Measurements from ENCODE around the gene SDK1.

Gene SDK1

GRCh38 chr7:4149236-4149635 is 848.2 kb downstream of the SDK1 start:
- DNase-seq = no peak

- no peak for DNase-seq
These were observed 848.6 kb downstream of the SDK1 start for GRCh38 chr7:4149645-4150044.

GRCh38 chr7:4150731-4151130 is 849.7 kb downstream of the SDK1 start:
- DNase-seq = no peak

GRCh38 chr7:4151524-4151923 is 850.5 kb downstream of the SDK1 start:
- no peak for DNase-seq

GRCh38 chr7:4151926-4152549 is 851.0 kb downstream of the SDK1 start:
- DNase-seq = no peak

- no peak for DNase-seq
These were observed 854.0 kb downstream of the SDK1 start for GRCh38 chr7:4154882-4155535.

- no peak for DNase-seq
These were observed 855.1 kb downstream of the SDK1 start for GRCh38 chr7:4156190-4156589.

GRCh38 chr7:4157651-4158050 is 856.6 kb downstream of the SDK1 start:
- DNase-seq = peak in 1 of 51 donors; percentile 9

GRCh38 chr7:4158441-4159153 is 857.5 kb downstream of the SDK1 start:
- DNase-seq = no peak

- no peak for DNase-seq
These were observed 858.1 kb downstream of the SDK1 start for GRCh38 chr7:4159154-4159501.

- peak in 1 of 51 donors; percentile 18 for DNase-seq
These were observed 858.9 kb downstream of the SDK1 start for GRCh38 chr7:4159761-4160554.

- no peak for DNase-seq
These were observed 862.0 kb downstream of the SDK1 start for GRCh38 chr7:4162884-4163564.

- peak in 1 of 51 donors; percentile 46 for DNase-seq
These were observed 862.6 kb downstream of the SDK1 start for GRCh38 chr7:4163565-4164203.

GRCh38 chr7:4164556-4164955 is 863.5 kb downstream of the SDK1 start:
- no peak for DNase-seq

GRCh38 chr7:4166340-4166739 is 865.3 kb downstream of the SDK1 start:
- DNase-seq = no peak

GRCh38 chr7:4166807-4167206 is 865.8 kb downstream of the SDK1 start:
- DNase-seq = no peak

GRCh38 chr7:4167385-4167910 is 866.4 kb downstream of the SDK1 start:
- DNase-seq = no peak

GRCh38 chr7:4168041-4168440 is 867.0 kb downstream of the SDK1 start:
- DNase-seq = no peak

GRCh38 chr7:4168541-4168940 is 867.5 kb downstream of the SDK1 start:
- DNase-seq = no peak

- DNase-seq = no peak
These were observed 868.4 kb downstream of the SDK1 start for GRCh38 chr7:4169455-4169854.

Data from hypothalamus (tissue), 51 donors.